SIG-M5 (cell line): ENCODE measurements around the gene TCP11L2.

Experiments
- DNase-seq: peaks from one replicate; lab custom pipeline; 2025; lab: John Stamatoyannopoulos, UW

Gene TCP11L2

DNA sequence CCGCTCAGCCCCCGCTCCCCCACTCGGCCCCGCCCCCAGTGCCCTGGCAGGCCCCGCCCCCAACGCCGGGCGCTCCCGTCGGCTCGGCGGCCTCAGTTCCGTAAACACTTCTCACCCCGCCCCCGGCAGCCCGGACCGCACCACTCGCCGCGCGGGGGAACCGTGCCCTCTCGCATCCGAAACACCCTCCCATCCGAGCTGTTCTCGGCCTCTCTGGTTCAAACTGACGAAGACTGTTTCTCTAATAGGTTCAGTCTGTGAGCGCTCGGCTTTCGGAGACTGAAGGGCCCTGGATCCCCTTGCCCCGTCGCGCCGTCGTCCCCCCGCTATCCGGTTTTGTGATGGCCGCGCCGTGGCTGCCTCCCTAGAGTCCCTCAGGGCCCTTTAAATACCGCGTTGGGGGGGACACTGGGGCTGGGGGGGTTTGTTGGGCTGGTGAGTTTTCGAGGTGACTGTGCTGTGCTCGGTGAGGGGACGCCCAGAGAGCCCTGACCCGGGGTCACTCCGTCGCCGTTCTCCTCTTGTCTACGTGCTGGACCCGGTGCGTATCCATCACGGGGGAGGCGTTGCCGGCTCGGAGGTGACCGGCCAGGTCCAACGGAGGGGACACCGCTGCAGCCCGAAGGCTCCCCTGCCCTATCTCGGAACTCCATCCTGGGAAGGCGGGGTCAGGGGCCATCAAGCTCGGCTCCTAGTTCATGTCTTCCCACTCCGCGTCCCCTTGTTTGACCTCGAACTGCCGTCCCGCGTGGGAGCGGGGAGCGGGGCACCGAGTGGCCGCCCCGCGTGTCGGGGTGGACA, at the start of gene TCP11L2:
TCP11L2 (plus strand) TSS at position 333 of the 801 bp plus-strand sequence. CDS start 8,343 bp downstream, outside the sequence.
- DNase-seq, result no peak

DNA sequence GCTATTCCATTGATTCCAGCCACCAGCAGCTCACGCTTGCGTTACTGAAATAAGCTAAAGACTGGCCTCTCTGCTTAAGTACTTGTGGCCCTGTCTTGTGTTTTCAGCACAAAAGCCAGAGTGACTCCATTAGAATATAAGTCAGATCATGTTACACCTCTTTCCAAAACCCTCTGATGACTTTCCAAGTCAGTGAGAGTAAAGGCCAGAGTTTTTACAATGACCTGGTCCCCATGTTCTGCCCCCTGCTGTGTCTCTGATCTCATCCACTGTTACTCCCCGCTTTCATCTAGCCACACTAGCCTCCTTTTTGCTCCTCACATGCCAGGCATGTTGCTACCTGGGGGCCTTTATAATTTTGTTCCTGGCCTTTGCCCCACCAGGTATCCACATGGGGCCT, 47.8 kb upstream of the TCP11L2 start:
- no peak for DNase-seq

DNA sequence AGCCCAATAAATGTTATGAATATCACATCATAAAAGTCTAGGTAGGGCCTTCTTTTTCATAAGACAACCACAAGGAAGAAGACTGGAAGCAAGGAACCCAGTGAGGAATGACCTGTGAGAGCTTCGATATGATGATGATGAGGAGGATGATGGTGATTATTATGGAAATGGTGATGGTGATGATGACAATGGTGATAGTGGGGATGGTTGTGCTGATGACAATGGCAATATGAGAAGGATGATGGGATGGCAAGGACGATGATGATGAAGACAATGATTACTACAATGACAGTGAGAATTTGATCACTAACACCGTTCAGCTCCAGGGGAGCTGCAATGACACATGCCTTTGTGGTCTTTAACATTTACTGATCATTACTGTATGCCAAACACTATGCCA, 47.0 kb upstream of the TCP11L2 start:
- no peak for DNase-seq

DNA sequence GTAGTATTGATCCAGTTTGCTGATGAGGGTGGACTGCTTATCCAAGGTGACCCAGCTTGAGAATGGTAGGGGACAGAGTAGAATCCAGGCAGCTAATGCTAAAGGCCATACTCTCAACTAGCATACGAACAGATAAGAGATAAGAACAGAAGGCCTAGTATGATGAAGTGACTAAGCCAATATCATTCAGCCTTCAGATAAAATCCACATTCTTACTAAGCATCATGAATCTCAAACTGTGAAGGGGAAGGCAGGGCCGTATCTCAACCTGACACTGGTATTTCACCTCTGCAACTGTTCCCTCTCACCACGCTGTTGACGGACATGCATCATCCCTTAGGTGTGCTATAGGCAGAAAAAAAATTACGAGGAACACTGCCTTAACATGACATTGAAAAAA, 46.6 kb upstream of the TCP11L2 start:
- no peak for DNase-seq

DNA sequence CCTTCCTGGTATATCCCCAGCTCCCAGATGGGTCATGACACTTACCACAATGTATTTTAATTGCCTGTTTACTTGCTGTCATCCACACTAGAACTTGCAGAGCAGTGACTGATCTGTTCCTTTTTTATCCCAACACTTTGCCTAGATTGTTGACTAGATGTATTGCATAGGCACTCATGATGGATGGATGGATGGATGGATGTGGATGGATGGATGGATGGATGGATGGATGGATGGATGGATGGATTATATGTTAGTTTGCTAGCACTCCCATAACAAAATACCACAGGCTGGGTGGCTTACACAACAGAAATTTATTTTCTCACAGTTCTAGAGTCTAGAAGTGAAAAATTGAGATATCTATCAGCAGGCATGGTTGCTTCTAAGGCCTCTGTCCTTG, 46.0 kb upstream of the TCP11L2 start:
- DNase-seq, result no peak

DNA sequence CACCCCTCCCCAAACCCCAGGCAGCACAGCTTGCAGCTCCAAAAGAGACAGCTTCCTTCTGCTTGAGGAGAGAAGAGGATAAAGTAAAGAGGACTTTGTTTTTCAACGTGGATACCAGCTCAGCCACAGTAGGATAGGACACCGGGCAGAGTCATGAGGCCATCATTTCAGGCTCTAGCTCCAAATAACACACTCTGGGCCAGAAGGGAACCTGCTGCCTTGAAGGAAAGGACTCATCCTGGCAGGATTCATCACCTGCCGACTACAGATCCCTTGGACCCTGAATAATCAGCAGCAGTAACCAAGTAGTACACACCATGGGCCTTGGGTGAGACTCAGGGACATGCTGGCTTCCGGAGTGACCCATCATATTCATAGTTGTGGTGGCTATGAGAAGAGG, 44.3 kb upstream of the TCP11L2 start:
- no peak for DNase-seq

DNA sequence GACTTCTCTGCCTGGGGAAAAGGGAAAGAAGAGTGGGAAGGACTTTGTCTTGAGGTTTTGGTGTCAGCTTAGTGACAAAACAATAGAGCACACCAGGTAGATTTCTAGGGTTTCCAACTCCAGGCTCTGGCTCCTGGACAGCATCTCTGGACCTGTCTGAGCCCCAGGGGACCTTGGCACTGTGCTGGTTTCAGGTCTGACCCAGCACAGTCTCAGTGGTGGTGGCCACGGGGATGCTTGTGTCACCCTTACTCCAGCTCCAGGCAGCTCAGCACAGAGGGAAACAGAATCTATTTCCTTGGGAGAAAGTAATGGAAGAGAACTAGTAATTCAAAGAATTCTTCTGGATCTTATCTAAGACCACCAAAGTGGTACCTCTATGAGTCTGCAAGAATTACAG, 43.6 kb upstream of the TCP11L2 start:
- DNase-seq, result no peak

DNA sequence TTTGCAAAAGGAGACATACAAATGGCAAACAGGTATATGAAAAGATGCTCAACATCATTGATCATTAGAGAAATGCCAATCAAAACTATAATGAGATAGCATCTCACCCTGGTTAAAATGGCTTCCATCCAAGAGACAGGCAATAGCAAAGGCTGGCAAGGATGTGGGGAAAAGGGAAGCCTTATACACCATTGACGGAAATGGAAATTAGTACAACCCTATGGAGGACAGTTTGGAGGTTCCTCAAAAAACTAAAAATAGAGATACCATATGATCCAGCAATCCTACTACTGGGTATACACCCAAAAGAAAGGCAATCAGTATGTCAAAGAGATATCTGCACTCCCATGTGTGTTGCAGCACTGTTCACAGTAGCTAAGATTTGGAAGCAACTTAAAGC, 37.4 kb upstream of the TCP11L2 start:
- no peak for DNase-seq

DNA sequence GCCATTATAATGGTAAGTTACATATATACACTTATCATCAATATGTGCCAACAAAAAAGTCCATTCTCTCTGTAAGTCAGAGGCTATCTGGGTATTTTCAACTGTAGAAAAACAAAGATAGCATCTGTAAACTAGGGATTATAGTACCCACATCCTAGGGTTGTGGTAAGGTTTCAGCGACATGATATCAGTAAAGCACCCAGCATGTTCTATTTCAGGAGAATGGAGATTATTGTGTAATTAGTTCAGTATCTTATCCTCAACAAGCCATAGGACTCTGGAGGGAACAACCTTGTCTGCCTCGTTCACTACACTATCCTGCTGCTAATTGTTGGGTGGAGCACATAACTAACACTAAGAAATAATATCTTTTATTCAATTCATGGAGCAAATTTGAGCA, 35.0 kb upstream of the TCP11L2 start:
- DNase-seq, result peak; percentile 54

DNA sequence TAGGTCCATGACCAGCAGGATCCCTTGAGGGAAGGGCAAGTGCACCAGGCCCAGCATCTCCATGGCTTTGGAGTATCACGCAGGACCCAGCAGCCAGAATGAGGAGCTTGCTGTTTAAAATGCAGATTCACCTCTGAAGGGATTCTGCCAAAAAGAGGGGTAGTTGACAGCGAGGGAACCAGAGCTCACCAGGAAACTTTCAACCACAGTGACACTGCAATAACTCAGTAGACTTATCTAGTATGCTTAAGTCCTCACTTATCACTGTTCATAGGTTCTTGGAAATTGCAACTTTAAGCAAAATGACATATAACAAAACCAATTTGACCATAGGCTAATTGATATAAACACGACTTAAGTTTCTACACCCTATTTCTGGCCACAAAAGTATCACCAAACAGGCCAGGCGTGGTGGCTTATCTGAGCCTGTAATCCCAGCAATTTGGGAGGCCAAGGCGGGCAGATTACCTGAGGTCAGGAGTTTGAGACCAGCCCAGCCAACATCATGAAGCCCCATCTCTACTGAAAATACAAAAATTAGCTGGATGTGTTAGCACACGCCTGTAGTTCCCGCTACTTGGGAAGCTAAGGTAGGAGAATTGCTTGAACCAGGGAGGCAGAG, 33.3 kb upstream of the TCP11L2 start:
- no peak for DNase-seq

DNA sequence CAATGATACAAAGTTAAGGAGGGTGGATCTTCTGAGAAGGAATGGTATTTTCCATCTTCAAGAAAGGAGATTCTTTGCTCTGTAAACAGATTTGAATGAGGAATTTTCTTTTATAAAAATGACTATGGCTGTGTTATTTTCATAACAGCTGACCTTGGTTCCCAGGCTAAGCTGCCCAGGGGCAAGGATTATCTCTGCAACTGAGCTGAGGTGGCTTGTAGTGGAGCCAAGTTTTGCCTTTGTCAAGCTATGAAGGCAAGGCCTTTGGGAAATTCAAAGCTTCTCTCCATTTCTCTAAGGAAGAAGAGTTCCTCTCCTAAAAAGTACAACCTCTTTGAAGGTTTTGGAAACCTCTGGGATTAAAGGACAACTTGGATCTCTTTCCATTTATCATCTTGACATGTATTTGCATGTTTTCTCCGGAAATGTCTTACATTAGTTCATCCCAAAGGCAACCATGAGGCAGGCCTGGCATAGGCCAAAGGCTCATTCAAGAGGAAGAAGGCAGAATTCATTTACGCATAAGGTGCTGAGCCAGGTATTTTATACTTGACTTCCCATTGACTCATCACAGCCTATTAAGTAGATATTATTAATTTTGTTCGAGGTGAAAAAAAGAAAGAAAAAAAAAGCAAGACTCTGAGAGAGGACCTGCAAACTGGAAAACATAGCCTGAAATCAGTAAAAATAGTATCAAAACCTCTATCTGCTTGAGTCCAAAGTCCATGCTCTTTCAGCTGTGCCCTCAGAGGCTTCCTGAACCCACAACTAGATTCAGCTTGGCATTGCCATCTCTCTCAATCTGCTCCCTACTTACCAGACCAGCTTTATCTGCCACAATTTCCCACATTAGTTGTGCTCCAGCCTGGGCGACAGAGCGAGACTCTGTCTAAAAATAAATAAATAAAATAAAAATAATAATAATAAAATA, 30.7 kb upstream of the TCP11L2 start:
- no peak for DNase-seq

DNA sequence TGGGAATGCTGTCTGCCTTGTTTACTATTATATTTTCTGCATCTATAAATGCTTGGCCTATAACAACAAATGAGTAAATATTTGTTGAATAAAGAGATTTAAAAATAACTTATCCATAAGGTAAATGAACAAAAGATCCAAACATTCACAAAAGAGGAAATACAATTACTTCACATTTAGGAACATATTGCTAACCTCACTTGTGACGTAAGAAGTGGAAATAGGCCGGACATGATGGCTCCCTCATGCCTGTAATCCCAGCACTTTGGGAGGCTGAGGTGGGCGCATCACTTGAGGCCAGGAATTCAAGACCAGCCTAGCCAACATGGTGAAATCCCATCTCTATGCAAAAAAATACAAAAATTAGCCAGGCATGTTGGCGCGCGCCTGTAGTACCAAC, 29.0 kb upstream of the TCP11L2 start:
- no peak for DNase-seq

DNA sequence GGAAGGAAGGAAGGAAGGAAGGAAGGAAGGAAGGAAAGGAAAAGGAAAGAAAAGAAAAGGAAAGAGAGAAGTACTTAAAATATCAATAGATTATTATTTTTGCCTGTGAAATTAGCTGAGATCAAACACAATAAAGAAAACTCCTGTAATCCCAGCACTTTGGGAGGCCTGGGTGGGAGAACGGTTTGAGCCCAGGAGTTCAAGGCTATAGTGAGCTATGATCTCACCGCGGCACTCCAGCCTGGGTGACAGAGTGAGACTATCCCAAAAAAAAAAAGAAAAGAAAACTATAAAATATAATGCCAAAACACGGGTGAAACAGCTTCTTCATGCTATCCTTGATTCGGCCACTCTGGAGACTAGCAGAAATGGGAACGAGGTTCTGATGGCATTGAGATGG, 28.5 kb upstream of the TCP11L2 start:
- no peak for DNase-seq

DNA sequence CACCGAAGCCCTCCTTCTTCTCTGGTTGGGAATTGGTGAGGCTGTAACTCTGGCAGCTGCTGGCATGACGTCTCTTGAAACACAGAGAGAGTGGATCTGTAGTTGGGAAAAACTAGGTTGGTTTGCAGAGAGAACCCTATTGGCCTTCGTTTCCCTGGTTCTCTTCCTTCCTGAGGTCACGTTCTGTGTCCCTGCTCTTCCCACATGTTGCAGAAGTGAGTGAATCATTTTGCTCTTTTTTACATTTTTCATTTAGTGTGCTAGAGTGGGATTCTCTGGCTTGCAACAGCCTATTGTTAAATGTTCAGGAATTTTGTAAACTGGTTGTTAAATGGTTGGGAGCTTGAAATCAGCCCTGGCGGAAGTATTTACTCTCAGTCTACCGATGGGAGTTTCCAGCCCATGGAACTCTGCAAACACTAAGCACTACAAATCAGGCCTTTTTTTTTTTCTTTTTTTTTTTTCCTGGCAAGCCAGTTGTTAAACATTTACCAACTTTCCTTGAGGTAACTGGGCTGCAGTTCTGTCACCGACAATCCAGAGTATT, 27.9 kb upstream of the TCP11L2 start:
- no peak for DNase-seq

DNA sequence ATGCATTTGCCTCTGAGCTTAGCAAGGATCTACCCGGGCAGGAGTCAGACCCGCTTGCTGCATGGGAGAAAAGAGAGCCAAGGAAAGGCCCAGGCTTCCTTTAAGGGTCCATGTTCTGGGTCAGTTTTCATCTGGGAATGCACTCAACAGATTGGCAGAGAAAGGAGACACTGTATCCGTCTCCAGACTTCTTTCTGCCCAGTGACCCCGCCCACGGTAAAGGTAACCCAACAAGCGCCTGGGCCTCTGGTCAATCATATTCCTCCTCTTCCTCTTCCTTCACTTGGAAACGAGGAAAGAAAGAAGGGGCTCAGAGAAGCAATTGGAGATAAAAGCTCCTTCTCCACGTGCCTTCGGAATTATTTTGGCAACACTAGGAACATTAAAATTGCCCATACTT, 27.1 kb upstream of the TCP11L2 start:
- DNase-seq, result no peak

DNA sequence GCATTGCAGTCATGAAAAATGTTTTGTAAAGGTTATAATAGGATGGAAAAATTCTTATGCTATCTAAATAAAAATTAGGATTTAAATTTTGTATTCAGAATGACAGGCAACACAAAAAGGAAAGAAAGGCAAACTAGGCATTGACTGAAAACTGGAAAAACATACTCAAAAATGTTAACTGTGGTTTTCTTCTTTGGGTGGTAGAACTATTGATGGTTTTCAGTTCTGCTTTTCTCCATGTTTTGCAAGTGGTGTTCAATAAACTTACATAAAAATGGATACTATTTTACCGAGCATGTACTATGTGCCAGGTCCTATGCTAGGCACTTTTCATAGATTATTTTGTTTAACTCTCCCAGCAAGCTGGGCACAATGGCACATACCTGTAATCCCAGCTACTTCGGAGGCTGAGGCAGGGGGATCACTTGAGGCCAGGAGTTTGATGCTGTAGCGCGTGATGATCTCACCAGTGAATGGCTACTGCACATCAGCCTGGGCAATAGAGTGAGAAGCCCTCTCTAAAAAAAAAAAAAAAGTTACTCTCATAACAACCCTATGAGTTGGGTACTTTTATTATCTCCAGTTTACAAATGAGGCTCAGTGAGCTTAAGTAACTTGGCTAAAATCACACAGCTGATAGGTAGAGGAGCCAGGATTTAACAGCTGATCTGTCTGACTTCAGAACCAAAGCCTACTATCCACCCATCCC, 26.3 kb upstream of the TCP11L2 start:
- DNase-seq, result no peak

DNA sequence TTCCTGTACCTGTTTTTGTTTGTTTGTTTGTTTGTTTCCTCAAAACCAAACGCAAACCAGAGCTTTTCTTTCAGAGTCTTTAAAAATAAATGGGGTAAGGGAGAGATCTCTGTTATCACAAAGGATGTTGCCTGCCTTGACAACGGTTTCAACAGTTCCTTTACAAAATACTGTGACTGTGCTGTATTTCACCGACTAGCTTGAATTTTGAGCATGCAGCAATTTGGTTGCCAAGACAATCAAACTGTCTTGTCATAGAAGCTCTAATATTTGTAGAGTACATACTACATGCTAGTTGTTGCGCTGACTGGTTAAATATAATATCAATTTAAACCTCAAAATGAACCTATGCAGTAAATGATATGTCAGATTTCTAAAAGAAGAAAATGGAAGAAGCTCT, 22.4 kb upstream of the TCP11L2 start:
- no peak for DNase-seq

DNA sequence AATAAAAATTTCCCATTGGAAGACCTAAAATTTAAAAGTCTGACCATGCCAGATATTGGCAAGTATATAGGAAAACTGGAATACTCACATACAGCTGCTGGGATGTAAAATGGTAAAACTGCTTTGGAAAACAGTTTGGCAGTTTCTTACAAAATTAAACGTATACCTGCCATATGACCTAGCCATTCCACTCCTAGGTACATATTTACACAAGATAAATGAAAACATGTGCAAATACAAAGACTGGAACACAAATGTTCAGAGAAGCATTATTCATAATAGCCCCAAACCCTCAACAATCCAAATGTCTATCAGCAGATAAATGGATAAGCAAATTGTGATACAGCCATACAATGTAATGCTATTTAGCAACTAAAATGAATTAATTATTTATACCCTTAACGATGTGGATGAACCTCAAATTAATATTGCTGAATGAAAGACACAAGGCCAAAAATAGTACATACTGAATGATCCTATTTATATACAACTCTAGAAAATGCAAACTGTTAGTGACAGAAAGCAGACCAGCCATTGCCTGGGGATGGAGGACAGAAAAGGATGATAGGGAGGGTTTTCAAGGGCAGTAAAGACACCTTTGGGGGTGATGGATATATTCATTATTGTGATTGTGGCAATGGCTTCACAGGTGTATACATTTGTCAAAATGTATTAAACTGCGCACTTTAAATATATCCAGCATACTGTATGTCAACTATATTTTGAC, 21.3 kb upstream of the TCP11L2 start:
- no peak for DNase-seq

DNA sequence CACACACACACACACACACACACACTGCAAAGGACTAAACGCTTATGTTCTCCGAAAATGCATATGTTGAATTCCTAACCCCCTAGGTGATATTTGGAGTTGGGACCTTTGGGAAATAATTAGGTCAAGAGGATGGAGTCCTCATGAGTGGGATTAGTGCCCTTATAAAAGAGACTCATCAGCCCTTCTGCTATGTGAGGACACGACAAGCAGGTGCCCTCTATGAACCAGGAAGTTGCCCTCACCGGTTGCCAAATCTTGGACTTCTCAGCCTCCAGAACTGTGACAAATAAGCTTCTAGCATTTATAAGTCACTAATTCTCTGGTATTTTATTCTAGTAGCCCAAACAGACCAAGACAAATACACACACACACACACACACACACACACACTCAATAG, 20.7 kb upstream of the TCP11L2 start:
- DNase-seq, result no peak

DNA sequence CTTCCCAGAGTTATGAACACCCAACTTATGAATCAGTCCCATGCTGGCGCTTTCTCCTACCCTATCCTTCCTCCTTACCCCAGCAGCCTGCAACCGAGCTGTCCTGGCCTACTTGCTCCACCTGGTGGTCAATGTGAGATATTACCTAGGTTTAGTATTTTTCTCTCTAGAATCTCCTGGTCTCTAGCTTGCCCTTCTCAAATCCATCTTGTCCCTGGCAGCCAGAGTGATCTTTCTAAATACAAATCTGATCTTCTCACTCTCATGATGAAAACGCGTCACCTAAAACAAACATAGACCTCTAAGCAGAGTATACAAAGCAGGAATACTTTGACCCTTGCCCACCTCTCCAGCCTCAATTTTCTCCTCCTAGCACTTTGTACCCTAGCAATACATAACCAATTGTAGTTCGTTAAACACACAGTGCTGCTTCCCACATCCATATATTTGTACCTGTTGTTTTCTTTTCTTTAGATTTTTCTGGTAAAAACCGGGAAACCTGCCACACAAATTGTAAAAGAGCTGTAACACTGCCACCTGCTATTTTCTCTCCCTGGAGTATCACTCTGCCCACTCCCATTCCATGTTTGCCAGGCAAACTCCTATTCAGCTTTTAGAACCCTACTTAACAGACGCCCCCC, 20.0 kb upstream of the TCP11L2 start:
- no peak for DNase-seq
